Smooth muscle cell (in vitro differentiated cells): ENCODE measurements around the gene NLRC5. TPM values are rescaled to one million over a fixed set of nuclear protein-coding genes. Genes with fewer than 3 reads are reported as not detected.

ENCODE experiments used
- DNase-seq: peaks from one replicate; lab custom pipeline; 2025; ENCODE audit not compliant: unreplicated experiment; lab: John Stamatoyannopoulos, UW
- H2AFZ ChIP-seq: fragments of 200-600 bp; sonication (generic); 2 replicates; pipeline ENCODE4 v1.6.0; 2016; ENCODE audit warnings: antibody characterized with exemption, low read depth, mild to moderate bottlenecking
- H3F3A ChIP-seq: fragments of 200-600 bp; sonication (generic); 2 replicates; pipeline ENCODE4 v1.6.0; 2017; ENCODE audit warnings: antibody characterized with exemption, low read depth
- H3K27ac ChIP-seq: fragments of 200-600 bp; sonication (generic); 2 replicates; pipeline ENCODE4 v1.5.1; 2016; ENCODE audit warnings: low read depth, mild to moderate bottlenecking
- H3K27me3 ChIP-seq: fragments of 200-600 bp; sonication (generic); 2 replicates; pipeline ENCODE4 v1.6.1; 2016; ENCODE audit warnings: low read depth, mild to moderate bottlenecking
- H3K36me3 ChIP-seq: fragments of 200-600 bp; sonication (generic); 2 replicates; pipeline ENCODE4 v1.5.1; 2016; ENCODE audit warnings: low read depth
- H3K4me1 ChIP-seq: fragments of 200-600 bp; sonication (generic); 2 replicates; pipeline ENCODE4 v1.5.1; 2016; ENCODE audit warnings: low read depth
- H3K4me2 ChIP-seq: fragments of 200-600 bp; sonication (generic); 2 replicates; pipeline ENCODE4 v1.6.0; 2016; ENCODE audit warnings: mild to moderate bottlenecking
- H3K4me3 ChIP-seq: fragments of 200-600 bp; sonication (generic); 2 replicates; pipeline ENCODE4 v1.5.1; 2016; ENCODE audit warnings: mild to moderate bottlenecking
- H3K79me2 ChIP-seq: fragments of 200-600 bp; sonication (generic); 2 replicates; pipeline ENCODE4 v1.6.0; 2016; ENCODE audit warnings: low read depth, mild to moderate bottlenecking
- H3K9ac ChIP-seq: fragments of 200-600 bp; sonication (generic); 2 replicates; pipeline ENCODE4 v1.6.0; 2016; ENCODE audit warnings: low read depth
- H3K9me3 ChIP-seq: fragments of 200-600 bp; sonication (generic); replicated peaks from 2 replicates; pipeline ENCODE4 v1.5.1; 2016; ENCODE audit warnings: low read depth
- H4K20me1 ChIP-seq: fragments of 200-600 bp; sonication (generic); 2 replicates; pipeline ENCODE4 v1.6.0; 2016; ENCODE audit warnings: low read depth
- CTCF ChIP-seq: fragments of 200-600 bp; sonication (generic); IDR thresholded peaks from 2 replicates; pipeline ENCODE4 v1.5.1; 2017; ENCODE audit warnings: borderline replicate concordance, mild to moderate bottlenecking, antibody characterized with exemption; ENCODE audit not compliant: insufficient read depth, poor library complexity, severe bottlenecking
- WGBS: methylation state at CpG from one replicate; pipeline ENCODE4 v1.1.7; 2016; ENCODE audit warnings: low lambda C conversion rate; 5-methylcytosine and 5-hydroxymethylcytosine counted together
- polyA plus RNA-seq: library from polyadenylated mRNA; unstranded; fragments of >200 nt; fragmentation: Nextera tagmentation; extraction: Ambion mirVana; gene quantifications from 2 replicates; pipeline ENCODE4 v1.2.1, GENCODE V29; 2016
- total RNA-seq: library from RNA; depleted of rRNA; stranded (reverse); fragments of >200 nt; gene quantifications from 2 replicates; pipeline ENCODE4 v1.2.3, GENCODE V29; 2014

NLRC5 gene
- total and polyA plus RNA-seq, 2 experiments from 2014 or later: 4.2 to 21.4 TPM

- H3K9ac ChIP-seq: no peak overlapping the region
- no peak overlapping the region for H2AFZ ChIP-seq
- H3K27ac ChIP-seq: no peak overlapping the region
- H4K20me1 ChIP-seq: no peaks in the 10 kb centered on the region
- no peaks in the 10 kb centered on the region for H3K36me3 ChIP-seq
- no peak overlapping the region for H3K4me2 ChIP-seq
- H3K4me3 ChIP-seq: no peak overlapping the region
- no peak for TF ChIP-seq CTCF
- H3K27me3 ChIP-seq: no peaks in the 10 kb centered on the region
- H3K79me2 ChIP-seq: no peaks in the 10 kb centered on the region
- no peaks in the 10 kb centered on the region for H3F3A ChIP-seq
- 71% methylated on average over 4 of the region's 4 CpGs for WGBS
- H3K4me1 ChIP-seq: no peaks in the 10 kb centered on the region
- DNase-seq: no peak
- H3K9me3 ChIP-seq: no peaks in the 10 kb centered on the region
Measured at GRCh38 chr16:57133031-57133430, 143.7 kb downstream of the NLRC5 start.

Other genes starting within 250 kb of the NLRC5 start
- gene SLC12A3, start 124.3 kb upstream of the NLRC5 start, total RNA-seq: not detected in 2 replicates
- not detected in 2 replicates for gene SLC12A3, start 124.3 kb upstream of the NLRC5 start, polyA plus RNA-seq
- gene HERPUD1, start 57.4 kb upstream of the NLRC5 start, total RNA-seq: 278 and 291 TPM in 2 replicates
- gene HERPUD1, start 57.4 kb upstream of the NLRC5 start, polyA plus RNA-seq: 222 and 253 TPM in 2 replicates
- not detected in 2 replicates for gene CETP, start 27.6 kb upstream of the NLRC5 start, total RNA-seq
- gene CETP, start 27.6 kb upstream of the NLRC5 start, polyA plus RNA-seq: 0.22 TPM in 1 of 2 replicates, not detected in the other
- 18.2 and 19.3 TPM in 2 replicates for gene CPNE2, start 103.0 kb downstream of the NLRC5 start, total RNA-seq
- 19.8 and 27.2 TPM in 2 replicates for gene CPNE2, start 103.0 kb downstream of the NLRC5 start, polyA plus RNA-seq
- gene PSME3IP1, start 196.5 kb downstream of the NLRC5 start, total RNA-seq: 68.7 and 104 TPM in 2 replicates
- 58.1 and 82.1 TPM in 2 replicates for gene PSME3IP1, start 196.5 kb downstream of the NLRC5 start, polyA plus RNA-seq
- gene RSPRY1, start 196.8 kb downstream of the NLRC5 start, total RNA-seq: 57.1 and 58.0 TPM in 2 replicates
- 42.0 and 43.5 TPM in 2 replicates for gene RSPRY1, start 196.8 kb downstream of the NLRC5 start, polyA plus RNA-seq